GM19468 (cell line): ENCODE measurements around the gene PIEZO2.

Experiments used
- ATAC-seq: cut with Tn5 transposase; IDR thresholded peaks from one replicate; pipeline ENCODE4 v1.9.1; 2021; ENCODE audit warnings: mild to moderate bottlenecking, moderate library complexity, moderate number of reproducible peaks; ENCODE audit not compliant: unreplicated experiment; ENCODE audit errors: extremely low read depth

PIEZO2 gene

DNA sequence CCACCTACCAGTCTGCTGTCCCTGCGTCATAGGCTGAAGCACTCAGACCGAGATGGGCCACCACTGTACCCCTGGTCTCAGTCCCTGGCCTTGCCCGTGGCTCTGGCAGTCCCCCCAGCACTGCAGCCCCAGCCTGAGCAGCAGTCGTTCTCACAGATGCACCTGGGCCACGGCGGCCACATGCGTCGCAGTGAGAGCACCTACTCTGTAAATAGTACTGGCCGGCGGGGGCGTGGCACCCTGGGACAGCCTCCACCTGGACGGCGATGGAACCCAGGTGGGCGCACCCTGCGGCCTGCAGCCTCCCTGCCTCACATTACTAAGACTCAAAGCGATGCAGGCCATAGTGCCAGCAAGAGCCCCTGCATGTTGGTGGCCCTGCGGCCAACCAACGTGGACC lies 424.7 kb downstream of the PIEZO2 start:
- ATAC-seq = no peak

DNA sequence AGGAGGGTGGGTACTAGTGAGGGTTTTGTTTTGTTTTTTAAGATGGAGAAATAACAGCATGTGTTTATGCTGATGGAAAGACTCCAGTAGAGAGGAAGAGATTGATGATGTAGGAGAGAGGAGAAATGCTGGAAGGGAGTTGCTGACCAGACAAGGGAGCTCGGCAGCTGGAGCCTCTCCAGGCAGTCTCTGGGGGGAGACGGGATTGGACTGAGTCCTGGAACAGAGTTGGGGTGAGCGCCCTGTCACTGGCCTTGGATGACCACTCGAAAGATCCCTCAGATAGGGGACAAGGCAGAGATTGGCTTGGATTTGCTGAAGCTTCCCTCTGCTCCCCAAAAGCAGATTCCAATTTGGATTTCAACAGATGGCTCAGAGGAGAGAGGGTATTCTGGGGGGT lies 425.9 kb downstream of the PIEZO2 start:
- ATAC-seq = no peak

DNA sequence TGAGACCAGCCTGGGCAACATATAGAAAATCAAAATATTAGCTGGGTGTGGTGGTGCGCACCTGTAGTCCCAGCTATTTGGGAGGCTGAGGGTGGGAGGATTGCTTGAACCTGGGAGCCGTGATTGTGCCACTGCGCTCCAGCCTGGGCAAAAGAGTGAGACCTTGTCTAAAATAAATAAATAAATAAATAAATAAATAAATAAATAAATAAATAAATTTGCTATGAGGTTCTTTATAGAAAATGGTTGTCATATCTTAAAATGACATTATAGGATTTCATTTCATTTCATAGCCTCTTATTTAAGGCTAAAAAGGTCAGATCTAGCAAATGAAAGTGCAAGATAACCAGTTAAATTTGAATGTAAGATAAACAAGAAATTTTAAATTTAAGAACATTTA lies 430.6 kb downstream of the PIEZO2 start:
- ATAC-seq = no peak

DNA sequence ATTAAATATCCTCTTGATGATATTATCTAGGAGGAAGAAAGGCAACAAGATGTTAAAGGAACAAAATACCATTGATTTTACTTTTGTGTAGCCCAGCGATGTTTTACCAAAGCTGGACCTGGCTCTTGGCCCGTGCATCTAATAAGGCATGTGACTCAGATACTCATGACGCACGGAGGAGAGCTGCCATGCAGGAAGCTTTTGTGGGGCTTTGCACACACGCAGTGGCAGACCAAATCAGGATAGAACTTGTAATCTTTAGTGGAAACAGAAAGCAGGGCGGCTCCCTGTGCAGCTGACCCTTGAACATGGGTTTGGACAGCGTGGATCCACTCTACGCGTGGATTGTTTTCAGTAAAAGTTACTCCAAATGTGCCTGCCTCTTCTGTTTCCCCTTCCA lies 433.6 kb downstream of the PIEZO2 start:
- no peak for ATAC-seq

DNA sequence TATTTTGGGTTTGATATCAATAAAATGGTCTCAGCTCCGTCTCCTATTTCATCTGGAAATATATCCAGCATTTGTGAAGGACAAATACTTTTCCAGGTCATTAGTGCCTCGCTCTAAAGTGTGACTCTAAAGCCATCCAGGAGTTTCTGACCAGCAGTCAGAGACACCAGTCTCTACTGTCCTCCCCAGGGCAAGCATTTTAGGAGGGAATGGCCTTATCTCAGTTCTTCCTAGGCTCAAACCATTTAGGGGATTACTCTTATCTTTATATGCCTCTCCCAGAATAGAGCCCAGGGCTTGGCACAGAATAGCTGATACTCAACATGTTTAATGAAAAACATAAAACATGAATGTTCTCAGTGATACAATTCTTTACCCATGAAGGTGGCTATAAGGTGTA lies 436.0 kb downstream of the PIEZO2 start:
- no peak for ATAC-seq

DNA sequence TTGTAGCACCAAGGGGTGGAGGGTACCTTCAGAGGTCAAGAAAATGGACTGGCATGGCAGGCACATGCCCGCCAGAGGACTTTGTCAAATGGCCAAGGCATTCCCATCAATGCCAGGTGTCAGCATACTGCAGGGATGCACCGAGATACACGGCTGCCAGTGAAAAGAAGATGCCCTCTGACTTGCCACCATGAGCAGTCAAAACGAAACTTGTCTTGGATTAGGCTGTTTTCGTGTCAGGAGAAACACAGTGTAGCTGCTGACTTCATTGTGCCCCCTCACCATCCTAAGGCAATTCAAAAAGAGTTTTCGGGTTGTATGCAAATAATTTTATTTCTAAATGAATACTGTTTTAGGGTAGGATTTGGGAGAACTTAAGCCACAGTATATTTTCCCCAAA lies 442.1 kb downstream of the PIEZO2 start:
- ATAC-seq = no peak

DNA sequence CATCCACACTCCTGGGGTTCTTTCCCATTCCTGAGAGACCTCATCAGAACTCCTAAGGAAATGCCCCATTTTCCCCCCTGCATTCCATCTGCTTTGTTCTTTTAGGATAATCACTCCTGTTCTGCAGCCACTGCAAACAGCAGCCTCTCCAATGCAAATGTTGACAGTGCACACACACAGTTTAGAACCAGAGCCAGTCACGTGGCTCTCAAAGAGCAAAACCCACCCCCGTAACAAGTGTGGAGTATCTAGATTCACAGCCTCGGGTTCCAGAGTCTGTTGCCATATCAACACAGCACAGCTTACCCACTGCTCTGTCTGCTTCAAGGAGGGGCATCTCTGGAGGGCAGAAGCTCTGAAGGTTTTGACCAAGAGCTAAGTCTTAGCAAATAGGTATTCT lies 443.6 kb downstream of the PIEZO2 start:
- no peak for ATAC-seq

DNA sequence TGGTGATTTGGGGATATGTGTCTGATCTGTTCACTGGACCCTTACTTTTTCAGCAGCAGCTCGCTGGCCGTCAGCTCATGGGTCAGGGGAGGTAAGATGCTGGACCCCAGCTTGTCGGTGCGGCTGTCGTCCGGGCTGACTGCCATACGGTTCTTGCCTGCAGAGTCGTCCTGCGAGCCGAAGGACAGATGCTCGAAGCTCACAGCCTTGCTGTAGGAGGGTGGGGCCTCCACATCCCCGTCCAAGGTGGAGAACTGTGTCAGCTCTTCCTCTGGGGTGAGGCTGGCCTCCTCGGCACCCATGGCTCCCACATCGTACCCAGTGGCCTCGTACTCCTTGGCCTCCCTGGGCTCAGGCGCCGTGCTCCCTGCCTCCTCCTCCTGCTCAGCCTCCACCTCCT lies 444.1 kb downstream of the PIEZO2 start:
- no peak for ATAC-seq

DNA sequence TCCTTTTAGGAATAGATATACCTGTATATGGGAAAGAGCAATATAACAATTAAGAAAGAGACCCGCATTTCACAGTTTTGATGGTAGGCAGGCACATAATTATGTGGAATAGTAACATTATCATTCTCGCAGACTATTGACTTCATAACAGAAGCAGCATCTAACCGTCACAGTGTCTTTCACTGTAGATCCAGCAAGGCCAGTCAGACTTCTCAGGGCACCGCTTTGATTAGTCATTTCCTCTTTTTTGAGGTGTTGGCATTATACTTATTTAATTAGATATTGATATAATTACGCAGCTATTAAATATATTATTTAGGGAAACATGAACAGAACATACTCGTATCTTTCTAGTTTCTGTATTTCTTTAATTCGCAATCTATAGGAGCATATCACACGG lies 447.2 kb downstream of the PIEZO2 start:
- ATAC-seq = no peak

DNA sequence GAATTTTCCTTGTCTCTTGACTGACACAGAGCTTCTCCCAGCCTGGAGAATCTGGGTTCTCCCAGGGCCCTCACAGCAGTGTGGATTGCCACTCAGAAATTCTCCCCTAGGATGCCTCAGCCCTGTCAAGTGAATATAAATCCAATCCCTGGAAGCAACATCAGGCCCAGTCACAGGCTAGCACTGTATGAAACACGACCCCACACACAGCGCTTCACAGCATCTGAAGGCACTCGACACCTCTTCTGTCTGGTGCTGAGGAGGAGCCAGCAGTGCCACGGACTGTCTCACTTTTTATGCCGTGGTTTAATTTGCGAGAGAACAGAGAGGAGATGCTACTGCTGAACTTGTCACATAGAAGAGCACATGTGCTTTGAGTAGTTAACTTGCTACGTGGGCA lies 459.0 kb downstream of the PIEZO2 start:
- ATAC-seq = no peak

DNA sequence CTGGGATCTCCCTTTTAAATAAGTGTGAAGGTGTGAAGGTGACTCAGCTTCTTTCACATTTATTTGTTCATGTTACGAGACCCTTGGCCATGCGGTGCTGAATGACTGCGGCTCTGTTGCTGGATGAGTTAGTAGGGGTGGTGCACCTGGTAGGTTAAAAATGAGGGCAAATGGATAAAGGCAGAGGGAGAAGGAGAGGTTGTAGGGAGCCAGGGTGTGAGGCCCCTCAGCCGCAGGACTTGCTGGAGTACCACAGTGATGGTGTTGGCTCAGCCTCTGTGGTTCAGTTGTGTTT lies 459.4 kb downstream of the PIEZO2 start:
- ATAC-seq = no peak

DNA sequence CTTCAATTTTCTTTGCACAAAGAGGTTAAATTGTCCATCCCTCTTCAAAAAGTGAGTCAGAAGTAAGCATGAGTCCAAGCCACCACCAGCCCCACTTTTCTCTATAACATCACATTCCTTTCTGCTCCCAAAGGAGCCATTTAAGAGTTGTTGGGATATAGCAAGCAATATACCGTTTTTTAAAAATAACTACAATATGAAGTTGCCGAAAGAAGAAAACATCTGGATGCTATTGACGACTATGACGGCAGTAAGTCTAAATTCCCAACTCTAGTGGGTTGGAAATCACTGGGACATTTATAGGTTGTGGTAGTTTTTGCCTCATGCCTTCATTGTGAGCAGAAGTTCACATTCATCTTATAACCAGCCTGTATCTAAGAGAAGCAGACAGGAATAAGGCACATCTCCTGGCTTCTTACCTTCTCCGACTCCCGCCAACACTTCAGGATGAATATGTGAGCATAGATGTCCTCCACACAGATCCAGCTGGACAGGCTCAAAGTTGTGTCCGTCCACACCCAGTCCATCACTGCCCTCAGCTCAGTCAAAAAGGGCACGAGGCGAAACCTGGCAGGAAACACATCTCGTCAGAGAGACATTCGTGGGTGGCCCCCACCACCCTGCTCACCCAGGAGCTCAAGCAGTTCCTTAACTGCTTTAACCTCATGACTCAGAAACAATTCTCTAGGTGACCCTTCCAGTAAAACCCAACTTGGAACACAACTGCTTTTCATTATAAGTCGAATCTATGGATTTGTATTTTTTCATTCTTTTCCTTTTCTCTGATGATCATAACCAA lies 459.9 kb downstream of the PIEZO2 start:
- ATAC-seq = no peak

DNA sequence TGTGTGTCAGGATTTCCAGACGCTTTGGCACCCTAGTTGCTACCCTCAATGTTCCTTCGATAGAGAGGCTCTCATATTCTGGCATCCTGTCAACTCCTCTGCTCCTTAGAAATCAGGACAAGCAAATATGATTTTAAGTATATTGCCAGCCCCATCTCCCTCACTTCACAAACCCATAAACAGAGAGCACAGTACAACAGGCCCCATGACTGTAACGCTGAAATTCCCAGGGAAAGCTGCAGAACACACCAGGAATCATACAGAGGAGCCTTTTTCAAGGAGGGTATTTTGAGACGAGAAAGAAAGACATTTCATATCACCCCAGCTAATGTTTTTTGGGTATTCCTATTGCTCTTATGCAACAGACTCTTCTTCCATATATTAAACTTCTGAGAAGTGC lies 460.6 kb downstream of the PIEZO2 start:
- ATAC-seq = no peak

DNA sequence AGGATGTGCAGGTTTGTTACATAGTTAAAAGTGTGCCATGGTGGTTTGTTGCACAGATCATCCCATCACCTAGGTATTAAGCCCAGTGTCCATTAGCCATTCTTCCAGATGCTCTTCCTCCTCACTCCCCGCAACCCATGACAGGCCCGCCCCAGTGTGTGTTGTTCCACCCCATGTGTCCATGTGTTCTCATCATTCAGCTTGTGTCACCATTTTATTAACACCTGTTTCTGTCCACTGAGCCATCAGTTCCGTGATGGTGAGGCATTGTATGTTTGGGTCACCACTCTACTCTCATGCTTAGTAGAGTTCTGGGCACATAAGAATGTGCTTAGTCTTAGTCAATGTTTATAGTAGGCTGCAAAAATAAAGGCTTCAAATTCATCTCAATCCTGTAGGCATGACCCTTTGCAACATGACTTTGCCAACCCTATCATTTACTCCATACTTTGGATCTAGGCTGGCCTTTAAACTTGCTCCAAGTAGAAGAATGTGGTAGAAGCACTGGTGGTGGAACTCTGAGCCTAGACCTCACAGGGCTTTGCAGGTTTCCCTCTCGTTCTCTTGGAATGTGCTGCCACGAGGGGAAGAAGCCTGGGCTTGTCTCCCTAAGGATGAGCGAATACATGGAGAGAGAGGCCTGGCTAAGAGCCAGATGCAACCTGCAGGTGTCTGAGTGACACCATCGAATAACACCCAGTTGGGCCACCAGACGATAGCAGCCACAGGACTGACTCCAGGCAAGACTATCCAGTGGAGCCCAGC lies 462.0 kb downstream of the PIEZO2 start:
- ATAC-seq = no peak

DNA sequence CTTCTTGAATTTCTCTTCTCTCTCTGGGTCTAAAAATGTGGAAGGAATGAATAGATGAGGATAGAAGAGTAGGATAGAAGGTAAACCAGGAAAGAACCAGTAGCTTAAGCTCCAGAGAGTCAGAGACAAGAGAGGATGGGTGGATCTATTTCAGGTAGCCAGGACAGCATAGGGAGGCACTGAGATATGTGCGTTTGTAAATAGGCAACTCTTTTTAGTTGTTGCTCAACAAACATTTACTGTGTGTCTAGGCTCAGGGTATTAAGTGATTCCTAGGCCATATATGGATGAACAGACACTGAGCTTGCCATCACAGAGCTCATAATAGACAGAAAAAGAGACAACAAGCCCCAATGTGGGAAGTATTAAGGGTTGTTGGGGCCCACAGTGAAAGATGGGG lies 463.1 kb downstream of the PIEZO2 start:
- no peak for ATAC-seq

DNA sequence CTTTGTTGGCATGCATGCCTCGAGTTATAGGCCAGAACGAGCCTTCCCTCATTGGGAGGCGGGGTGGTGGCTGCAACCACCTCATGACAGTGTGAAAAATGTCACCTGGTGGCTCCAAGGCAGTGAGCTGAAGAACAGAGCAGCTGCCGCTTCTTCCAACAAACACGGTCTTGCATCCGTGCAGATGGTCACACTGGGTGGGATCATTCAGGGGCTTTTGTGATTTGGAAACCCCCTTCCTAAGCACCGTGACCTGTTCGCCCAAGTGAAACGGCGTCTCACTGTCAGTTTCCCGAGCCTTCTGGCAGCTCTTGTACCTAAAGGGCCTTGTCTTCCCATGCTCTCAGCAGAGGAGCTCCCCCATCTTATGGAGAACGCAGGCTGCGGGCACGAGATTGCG lies 463.9 kb downstream of the PIEZO2 start:
- no peak for ATAC-seq

DNA sequence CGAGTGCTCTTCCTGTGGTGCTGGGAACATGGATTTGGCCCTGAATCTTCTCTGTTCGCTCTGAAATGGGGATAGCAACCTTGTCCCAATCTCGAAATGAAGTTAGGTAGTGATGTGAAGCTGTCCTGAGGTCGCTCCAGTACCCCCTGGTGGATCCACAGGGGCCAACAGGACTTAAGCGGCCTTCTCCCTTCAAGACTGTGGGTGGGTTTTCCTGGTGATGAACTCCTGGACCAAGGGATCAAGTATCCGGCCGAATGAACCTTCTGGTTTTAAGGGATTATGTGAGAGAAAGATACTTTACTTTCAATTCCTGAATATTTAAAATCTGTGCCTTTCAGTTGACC lies 467.0 kb downstream of the PIEZO2 start:
- ATAC-seq = no peak

DNA sequence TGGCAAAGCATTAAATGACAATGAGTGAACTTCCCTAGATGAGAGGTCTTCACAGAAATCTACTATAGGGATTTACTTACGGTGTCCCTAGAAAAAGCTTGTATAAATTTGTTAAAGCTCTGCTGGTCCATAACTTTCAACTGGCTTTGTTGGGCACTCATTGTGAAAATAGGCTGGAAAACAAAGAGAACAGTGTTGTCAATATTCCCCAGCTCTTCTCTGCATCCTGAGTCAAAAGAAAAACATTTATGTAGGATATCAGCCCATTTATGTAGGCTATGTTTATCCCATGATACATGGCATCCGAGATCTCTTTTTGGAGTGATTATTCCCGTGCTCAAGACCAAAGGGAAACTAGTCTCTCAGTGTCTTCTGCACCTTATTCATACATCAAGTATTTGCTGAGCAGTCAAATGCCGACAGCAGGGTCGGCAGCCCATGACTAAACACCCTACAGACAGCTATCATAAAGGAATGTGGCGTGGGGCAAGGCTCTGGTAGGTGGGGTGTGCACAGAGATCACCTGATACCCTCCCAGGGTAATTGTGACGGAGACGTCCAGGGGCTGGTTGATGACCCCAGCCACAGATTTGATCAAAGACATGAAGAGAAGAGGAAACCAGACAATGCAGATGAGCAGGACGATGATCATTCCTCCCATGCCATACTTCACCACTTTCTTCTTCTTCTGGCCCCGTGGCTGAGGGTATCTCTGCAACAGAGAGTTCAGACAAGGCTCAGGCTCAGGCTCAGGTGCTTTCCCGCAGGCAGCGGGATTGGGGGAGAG lies 467.6 kb downstream of the PIEZO2 start:
- ATAC-seq = no peak

DNA sequence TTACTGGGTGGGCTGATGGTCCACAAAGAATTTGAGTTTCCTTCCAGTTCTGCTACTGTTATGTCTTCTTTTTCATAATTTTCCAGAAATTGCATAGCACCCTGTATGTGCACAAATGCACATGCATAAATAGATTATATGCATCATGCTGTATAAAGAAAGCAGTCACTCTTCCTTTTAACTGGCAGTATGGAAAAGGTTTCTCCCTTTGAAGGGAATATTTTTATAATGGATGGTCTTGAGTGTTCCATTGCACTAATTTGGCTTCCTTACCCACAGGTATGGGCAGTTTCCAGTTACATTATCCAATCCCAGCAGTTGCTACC lies 469.1 kb downstream of the PIEZO2 start:
- ATAC-seq = no peak

DNA sequence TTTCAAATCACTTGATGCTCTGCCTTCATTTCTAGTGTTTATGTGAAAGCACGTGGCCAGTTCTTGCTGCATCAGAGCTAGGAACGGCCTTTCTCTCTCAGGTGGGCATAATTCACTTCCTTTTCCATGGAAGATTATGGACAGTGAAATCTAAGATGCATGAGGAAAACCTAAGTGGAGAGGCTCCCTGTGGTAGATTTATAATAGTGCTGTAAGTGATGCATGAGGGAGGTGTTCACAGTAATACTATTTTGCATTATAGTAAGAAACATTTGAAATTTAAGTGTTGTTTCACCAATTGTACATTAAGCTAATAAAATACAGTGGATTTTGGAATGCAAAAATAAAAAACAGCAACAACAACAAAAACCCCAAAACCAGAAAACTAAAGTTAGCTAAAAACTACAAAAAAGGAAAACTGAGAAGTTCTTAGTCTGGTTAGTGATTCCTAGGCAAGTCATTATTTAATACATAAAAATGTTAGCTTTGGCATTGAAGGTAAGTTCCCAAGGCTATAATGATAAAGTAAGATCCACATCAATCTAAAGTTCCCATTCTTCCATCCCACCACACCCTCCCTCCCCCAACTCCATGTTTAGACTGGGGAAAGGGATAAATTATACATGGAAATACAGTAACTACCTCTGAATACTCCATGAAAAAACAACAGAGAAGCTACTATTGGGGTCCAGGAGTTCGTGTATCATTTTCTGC lies 469.7 kb downstream of the PIEZO2 start:
- no peak for ATAC-seq

DNA sequence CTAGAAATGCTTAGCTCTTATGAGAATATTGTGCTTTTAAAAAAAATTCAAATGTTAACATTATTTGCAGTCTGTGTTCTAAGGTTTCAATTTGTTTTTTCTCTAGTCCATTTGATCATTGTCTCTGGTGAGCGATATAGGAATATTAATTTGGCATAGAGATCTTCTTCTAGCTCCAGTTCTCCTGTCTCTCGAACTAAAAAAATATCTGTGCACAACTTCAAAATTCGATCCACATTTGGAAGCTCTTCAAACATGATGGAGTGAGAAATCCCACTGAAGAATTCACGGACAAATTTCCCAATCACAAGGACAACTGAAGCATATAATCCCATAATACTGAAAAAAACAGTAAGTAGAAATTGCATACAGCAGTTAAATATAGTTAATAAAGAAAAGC lies 477.9 kb downstream of the PIEZO2 start:
- no peak for ATAC-seq
